Inferior parietal cortex (tissue), 1 donor: ENCODE results near the gene TBC1D1.

ENCODE experiments used
- DNase-seq: peaks from one replicate; pipeline ENCODE4 v3.0.0-alpha.2; 2016; ENCODE audit errors: extremely low spot score

TBC1D1 gene

DNA sequence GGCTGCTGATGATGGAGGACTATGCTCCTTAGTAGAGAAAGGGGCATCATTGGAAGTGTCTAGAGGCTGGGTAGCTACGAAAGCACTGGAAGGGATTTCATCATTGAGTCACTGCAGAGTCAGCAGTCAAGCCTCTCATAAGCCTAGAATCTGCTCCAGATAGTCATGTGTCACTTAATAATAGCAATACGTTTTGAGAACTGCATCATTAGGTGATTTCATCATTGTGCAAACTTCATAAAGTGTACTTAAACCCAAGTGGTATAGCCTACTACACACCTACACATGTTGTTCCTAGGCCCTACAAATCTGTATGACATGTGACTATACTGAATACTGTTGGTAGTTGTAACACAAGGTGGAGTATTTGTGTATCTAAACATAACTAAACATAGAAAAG lies 234.9 kb downstream of the TBC1D1 start:
- DNase-seq: no peak

DNA sequence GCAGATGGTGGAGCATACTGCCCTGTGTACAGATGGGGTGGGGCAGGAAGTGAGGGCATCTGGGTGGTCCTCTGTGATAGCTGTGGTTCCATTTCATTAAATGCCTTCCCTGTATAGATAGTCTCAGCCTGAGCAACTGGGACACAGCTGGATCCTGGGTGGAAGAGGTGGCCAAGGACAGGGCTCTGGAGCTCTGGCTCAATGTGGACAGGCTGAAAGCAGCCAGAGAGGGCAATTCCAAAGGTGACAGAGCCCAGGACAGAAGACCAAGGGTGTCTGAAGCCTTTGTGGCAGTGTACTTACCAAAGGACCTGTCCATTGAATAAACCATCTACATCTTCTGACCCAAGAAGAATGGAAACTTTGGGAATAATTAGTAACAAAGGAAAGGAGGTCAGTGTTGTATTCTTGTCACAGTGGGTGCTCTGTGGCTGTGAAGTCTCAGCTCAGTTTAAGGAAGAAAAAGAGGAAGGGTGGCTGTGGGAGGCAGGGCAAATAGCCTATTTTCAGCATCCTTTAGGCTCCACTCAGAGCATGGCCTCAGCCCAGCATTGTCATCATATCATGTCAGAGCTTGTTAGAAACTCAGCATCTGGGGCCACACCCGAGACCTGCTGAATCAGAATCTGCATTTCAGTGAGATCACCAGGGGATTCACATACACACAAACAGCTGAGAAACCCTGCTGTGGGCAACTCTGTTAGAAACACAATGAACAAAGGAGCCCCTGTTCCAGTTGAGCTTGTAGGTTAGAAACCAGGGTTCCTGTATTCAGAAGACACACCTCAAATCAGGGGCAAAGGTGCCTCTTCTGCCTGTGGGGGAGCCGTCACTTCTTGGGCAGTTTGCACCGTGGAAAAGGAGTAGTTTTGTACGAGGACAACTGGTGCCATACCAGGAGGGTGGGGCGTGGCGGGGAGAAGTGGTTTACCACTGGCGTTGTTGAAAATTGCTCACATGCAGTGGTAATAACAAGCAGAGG lies 237.9 kb downstream of the TBC1D1 start:
- DNase-seq: no peak

DNA sequence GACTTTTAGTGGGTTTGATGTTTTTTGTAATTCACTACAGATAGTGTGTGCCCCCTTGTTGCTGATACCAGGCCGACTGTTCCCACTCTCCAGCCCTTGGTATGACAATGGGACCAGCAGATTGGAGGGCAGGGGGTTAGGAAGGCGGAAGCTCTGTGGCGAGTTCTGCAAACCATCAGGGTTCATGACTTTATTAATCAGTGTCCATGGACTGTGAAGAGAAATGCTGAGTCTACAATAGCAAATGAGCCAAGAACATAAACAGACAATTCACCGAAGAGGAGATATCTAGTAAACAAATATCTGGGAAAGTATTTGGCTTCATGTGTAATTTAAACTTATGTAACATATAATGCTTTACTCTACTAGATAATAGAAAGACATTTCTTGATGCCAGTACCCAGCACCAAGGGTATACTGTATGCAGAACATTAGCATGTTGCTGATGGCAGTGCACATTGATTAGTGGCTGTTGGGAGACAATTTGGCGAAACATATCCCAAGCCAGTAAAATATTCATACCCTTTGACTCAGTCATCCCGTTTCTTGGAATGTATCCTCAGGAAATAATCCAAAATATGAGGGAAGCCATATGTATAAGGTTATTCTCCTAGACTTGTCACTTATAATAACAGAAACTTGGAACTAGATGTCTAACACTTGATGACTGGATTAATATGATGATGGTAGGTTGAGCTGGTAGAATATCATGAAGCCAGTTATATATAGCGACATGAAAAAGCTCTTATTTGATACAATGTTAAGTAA lies 238.8 kb downstream of the TBC1D1 start:
- DNase-seq: no peak

DNA sequence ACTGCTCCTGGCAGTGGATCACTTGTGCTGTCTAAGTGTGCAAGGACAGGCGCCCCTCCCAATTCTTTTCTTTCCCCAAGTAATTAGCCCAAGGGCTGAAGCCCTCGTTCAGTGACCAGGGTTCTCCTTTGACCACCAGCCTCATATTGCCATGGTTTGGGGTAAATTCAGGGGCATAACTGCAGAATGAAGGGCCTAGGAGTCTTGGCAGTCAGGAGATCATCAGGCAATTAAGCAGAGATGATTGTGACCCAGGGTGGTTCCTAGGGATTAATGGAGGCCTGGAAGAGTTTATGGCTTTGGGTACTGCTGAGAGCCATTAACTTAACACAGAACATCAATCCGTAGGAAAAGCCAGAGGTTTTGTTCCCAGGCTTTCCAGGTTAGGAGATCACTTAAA lies 240.0 kb downstream of the TBC1D1 start:
- DNase-seq: no peak

DNA sequence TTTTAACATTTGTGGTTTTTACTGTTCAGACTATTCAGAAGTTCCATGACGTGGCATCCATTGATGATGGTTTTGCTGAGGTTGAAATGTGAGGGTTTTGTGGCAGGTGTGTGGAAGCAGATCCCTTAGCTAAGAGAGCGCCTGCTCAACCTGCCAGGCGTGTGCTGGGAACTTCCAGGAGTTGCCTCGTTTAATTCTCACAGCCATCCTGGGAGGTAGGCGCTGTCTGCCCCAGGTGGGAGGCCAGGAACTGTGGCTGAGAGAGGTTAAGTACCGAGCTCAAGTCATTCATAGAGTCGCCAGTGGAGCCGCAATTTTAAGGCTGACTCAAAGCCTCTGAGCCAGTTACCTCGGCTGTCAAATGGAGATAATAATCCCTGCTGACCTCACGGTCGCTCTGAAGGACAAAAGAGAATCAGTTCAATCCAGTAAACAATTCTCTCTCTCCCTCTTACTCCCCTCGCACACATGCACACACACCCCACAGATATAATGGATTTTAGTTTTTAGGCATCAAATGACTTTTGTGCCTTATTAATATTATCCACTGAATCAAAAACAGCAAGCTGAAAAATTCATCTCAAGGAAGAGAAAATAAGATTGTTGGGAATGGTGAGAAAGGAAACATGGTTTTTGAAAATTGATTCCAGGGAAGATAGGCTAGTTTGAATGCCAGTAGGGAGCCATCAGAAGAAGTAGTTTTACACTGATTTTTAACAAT lies 240.6 kb downstream of the TBC1D1 start:
- no peak for DNase-seq

DNA sequence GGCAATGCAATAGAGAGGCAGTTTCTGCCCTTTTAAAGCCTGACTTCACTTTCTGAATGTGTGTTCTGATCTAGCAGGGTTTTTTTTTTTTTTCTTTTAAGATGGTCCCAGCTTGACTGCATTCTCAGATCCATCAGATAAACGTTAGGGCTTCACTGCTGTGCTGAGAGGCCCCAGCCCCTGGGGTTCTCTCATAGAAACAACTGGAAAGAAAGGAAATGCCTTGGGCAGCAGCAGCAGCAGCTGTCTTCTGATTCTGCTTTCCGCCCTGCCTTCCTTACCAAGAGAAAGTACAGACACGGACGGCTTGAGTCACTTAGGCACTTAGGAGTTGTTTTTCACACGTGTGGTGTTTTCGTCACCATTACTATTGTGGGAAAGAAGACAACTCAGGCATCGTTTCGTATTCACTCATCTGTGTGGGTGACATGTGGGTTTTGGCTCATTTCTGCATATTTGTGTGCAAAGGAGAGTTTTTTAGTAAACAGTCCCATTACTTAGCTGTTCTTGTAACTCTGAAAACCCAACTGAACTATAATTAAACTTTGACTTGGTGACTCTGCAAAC lies 241.3 kb downstream of the TBC1D1 start:
- peak; percentile 46 for DNase-seq

DNA sequence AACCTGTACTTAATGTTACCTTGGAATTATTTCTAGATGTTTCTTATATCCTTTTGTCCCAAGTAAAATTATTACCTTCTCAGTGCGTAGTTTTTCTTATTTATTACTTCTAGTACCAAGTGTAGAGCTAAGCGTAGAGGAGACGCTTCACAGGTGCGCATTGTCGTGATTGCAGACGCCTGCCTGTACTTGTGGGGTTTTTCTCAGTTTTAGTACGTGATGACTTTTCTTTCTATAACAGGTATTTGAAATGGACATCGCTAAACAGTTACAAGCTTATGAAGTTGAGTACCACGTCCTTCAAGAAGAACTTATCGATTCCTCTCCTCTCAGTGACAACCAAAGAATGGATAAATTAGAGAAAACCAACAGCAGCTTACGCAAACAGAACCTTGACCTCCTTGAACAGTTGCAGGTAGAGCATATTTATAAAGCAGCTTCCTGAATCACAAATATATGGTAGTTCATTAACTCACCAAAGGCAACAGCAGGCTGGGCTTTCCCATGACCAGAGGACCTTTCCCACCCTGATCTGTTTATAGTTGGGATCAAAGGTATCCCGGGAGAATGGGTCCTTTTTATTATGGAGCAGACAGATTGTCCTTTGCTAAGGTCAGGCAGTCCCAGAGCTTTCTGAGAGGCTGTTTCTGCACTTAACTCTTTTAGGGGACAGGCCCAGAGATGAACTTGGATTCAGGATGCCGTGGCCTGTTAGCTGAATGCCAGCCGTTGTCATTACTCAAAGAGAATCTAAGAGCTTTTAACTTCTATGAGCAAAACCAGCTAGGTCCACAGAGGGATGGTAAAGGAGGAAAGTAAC lies 242.2 kb downstream of the TBC1D1 start:
- no peak for DNase-seq

DNA sequence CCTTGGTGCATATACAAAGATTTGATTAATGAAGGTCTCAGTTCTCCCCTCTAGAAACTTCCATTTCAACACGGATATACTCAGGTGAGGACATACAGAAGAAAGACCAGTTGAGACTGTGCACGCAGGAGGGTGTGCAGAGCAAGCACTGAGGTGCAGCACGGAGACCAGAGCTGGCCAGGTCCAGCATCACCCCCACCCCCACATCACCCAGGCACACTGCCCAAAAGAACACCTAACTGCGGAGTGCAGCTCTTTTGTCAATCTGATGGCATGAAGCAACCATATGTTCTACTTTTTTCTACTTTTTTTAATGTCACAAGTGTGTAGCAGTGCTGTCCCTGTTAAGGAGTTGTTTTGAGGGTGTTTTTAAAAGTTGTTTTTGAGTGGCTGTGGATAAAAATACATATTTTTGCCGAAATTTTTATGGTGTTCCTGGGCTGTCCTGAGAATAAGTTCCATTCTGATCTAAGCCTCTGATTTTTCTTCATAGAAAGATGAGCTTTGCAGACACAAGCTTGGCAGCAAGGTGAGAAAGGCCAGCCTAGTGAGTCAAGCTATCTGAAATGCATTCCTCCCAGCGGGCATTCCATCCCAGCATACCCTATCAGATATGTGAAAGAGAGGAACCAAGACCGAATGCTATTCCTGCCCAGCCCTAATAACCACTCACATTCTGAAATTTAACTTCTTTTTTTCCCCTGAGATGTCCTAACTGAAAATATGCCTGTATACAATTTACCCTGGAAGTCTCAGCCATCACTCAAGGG lies 243.0 kb downstream of the TBC1D1 start:
- no peak for DNase-seq

DNA sequence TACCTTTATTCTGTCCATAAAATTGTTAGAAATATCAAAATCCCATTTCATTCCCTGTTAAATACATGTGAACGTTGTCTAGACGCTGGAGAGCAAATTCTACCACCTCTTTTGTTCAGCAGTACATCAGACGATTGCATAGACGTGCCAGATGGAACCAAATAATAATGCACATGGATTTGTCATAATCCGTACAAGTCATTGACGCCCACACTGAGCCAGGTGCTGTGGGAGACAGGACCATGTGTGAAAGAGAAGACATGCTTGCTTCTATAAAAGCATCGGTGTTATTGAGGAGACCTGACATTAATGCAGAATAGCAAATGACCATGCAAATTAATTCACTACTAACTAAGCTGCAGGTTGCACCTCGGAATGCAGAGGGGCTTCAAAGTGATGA lies 244.3 kb downstream of the TBC1D1 start:
- no peak for DNase-seq

DNA sequence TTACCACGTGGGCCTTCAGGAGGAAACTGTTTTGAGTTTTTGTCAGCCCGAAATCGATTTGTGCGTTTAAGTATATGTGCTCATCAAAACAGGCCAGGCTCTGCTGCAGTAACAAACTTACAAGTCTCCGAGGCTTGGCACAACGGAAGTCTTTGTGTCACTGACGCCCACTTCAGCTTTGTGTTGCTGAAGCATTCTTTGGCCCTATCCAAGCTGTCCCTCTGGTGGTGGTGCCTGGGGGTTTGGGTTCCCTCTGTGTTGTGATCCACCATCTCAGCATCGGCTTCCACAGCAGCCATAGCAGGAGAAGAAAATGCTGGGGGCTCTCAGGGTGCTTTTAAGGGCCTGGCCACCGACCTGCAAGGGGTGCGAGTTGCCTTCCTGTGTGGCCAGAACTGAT lies 245.7 kb downstream of the TBC1D1 start:
- no peak for DNase-seq

DNA sequence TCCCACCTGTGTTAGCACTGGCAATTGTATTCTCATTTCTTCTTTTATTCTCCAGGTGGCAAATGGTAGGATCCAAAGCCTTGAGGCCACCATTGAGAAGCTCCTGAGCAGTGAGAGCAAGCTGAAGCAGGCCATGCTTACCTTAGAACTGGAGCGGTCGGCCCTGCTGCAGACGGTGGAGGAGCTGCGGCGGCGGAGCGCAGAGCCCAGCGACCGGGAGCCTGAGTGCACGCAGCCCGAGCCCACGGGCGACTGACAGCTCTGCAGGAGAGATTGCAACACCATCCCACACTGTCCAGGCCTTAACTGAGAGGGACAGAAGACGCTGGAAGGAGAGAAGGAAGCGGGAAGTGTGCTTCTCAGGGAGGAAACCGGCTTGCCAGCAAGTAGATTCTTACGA lies 246.2 kb downstream of the TBC1D1 start:
- DNase-seq: no peak

DNA sequence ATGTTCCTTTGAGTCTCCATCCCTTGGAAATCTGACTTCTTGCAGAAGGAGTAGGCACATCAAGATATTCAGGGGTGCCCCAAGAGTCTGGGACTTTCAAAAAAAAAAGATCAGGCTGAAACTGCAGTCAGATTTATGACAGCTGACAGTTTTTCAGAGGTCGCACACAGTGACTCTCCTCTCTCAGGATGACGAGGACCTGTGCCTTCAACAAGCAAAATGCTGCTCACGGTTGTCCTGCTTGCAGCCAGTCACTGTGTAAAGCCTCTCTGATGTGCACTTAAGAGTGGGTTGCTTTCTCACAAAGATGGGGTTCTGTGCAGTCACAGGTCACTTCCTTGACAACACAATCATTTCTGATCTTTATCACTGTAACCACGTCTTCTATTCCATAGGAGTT lies 247.5 kb downstream of the TBC1D1 start:
- no peak for DNase-seq

DNA sequence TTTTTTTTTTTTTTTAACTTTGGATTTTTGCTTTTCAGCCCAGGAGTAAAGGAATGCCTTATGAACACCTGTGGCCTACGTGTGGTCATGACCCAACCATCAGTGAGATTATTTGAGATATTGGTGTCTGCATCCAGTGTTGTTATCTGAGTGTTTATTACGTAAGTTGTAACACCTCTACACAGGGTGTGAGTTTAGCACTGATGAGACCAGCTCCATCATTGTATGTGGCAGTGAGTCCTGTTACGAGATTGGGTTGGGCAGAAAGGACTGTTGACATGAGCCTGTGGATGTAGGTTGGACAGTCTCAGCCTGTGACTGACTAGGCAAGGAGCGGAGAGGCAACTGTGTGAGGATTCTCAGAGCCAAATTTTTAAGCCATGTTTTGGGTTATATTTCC lies 248.3 kb downstream of the TBC1D1 start:
- no peak for DNase-seq

DNA sequence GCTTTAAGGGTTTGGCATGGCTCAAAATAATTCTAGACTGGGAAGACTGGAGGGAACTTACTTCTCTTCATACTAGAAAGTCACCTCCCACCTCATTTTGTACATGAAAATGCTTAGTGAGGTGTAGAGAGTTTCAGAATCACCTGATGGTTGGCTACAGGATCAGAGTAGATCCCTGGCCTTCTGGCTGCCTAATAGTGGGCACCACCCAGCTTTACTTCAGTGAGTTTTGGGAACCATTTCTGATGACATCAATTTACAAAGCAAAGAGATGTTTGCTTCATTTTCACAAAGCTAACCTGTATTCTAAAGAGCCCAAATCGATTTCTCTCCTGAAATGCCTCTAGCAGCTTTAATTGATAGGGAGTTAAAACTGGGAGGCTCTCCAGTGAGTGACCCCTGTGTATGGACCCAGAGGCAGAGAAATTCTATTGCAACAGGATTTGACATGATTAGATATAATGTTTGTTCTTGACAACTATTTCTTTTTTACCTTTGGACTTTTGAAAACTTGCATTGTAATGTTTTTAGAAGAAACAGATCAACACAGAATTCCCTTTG lies 249.8 kb downstream of the TBC1D1 start:
- DNase-seq: no peak

DNA sequence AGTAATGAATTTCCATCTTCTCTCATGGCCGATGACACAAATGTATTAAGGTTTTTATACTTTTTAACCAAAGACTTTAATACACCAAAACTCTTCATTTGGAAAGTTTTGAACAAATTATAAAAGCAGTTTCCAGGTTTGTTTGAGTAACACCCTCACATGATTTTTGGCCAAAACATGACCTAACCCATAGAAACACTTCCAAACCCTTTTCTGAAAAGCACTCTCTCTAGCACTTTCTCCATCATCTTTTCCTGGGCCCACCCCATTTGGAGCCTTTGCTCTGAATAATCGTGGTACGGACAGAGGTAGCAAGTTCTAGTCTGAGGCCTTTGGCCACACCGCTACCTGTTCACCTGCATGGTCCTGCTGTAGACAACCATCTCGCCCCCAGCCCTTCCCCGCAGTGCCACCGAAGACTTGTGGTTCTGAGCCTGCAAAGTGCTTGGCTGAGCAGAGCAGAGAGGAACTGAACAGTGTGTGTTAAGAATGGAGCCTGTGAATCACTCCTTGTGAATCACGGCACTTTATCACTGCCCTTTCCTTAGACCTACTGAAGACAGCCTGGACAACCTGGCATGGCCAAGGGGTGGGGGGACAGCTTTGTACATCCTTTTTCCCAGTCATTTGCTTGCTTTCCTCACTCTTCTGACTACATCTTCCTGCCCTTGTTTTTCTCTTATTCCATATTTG lies 251.1 kb downstream of the TBC1D1 start:
- no peak for DNase-seq

DNA sequence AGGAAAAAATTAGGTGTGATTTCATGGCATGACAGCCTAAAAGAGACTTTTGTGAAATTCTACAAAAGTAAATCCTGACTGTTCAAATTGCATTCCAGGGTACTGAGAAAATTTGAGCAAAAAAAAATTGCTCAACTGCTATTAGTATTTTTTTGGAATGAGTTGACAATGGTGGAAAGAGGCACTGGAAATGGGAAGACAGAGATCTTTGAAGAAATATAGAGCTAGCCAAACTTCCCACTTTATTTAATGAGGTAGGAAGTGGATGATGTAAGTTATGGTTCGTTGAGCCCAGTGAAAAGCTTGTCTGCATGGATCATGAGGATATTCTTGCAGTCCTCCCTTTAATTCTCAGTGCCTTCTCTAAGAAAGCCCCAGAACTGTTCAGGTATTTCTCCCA lies 253.1 kb downstream of the TBC1D1 start:
- no peak for DNase-seq

DNA sequence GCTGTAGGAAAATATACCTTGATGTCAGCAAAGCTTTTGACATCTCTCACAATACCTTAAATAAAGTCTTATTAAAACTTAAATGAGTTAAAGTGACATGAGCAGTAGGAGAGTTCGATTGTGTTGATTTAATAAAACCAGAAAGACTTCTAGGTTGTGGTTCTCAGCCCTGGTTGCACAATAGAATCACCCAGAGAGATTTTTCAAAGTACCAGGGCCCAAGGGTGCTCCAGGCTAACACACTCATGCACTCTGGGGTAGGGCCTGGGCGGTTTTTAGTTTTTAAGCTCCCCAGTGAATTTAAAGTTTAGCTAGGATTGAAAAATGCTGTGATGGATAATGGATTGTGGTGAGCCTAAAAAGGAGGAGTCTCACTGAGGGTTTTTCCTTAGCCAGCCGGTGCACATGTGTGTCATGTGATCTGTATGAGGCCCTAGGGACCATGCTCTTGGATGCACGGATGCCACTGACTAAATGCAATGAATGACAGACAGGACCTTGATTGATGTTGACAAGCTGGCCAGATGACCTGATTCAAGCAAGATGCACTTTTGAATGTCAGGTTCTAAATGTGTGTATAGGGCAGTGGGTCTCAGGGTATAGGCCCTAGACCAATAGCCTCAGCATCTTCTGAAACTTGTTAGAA lies 254.3 kb downstream of the TBC1D1 start:
- DNase-seq: no peak

DNA sequence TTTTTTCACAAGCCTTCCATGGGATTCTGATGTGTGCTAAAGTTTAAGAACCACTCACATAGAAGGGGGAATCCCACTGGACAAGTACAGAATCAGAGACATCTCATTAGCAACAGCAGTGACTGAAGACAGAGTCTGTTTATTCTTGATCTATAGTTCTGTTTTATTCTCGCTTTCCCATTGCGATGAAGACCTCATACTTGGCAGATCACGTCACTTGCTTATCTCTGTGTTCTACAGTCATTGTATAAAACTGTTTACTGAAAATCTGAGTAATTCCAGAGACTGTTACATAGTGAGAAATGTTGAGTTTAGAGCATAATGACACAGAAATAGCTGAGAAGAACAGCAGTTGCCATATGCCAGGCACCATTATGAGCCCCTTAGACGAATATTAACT lies 254.9 kb downstream of the TBC1D1 start:
- no peak for DNase-seq

DNA sequence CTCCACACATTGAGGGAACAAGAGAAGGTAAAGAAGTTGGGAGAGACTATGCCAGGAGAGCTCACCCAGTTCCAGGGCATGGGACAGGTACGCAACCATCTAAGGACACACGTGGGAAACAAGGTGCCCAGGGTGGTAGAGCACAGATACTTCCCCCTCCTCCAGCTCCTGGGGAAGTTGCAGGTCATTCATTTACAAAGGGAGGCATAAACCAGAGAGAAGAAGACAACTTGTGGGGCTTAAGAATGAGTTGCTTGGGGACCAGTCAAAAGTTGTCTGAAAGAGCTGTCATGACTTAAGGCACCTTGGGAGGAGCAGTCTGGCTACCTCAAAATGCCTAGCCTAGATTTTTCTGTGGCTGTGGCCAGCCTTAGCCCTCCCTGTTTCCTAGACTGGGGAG lies 255.5 kb downstream of the TBC1D1 start:
- DNase-seq: no peak
